ENCODE results near the gene MTRFR.
"Not testable (repeated sequence)": the region's sequence is repeated elsewhere in the genome, so short reads cannot be mapped to it uniquely, and the experiment has no call there.

MTRFR gene

GRCh38 chr12:123232807-123233504 is at the start of gene MTRFR, which contains the start of gene MPHOSPH9:
TSS of gene MTRFR (plus strand) at chr12:123233436. CDS start at chr12:123253675, 20,239 bp downstream.
TSS of gene MPHOSPH9 (minus strand) at chr12:123233141. CDS start at chr12:123230364, 2,777 bp downstream.
- DNase-seq (ENCODE audit: low read depth) = peak; percentile 99

- no peak for DNase-seq (ENCODE audit: low read depth)
Measured at GRCh38 chr12:123187637-123188036, 45.6 kb upstream of the MTRFR start.

DNA sequence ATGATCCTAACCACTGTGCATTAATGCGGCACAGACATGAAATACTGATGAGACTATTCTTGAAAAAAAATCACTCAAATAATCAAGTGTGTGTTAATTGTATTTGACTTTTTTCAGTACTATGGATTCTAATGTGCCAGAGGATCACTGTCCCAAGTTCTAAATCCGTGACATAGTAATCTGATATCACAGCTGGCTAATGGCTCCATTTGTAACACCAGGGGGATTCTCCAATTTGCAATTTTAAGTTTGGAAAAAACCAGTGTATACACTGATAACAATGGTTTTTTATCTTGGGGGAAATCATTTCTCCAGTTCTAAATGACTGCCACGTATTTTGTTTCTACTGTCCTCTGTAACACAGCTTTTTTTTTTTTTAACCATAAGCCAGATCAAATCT is 33.3 kb upstream of the MTRFR start:
- no peak for DNase-seq (ENCODE audit: low read depth)

GRCh38 chr12:123200414-123200813 is 32.8 kb upstream of the MTRFR start:
- no peak for DNase-seq (ENCODE audit: low read depth)

DNA sequence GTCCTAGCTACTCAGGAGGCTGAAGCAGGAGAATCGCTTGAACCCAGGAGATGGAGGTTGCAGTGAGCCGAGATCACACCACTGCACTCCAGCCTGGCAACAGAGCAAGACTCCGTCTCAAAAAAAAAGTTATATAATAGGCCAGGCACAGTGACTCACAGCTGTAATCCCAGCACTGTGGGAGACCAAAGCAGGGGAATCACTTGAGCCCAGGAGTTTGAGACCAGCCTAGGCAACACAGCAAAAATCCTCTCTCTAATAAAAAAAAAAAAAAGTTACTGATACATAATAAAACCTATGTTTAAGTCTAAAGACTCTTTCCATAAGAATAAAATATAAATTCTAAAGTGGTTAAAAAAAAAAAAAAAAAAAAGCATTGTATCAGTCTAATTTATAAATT is 26.4 kb upstream of the MTRFR start:
- peak; percentile 44 for DNase-seq (ENCODE audit: low read depth)

DNA sequence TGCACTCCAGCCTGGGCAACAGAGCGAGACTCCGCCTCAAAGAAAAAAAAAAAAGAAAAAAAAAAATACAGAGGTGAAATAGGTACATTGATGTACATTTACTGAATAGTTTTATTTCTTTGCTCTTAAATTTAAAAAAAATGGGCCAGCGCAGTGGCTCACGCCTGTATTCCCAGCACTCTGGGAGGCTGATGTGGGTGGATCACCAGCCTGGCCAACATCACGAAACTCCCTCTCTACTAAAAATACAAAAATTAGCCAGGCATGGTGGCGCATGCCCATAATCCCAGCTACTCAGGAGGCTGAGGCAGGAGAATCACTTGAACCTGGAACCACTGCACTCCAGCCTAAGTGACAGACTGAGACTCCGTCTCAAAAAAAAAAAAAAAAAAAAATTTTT is 25.4 kb upstream of the MTRFR start:
- DNase-seq (ENCODE audit: low read depth) = not testable (repeated sequence)

DNA sequence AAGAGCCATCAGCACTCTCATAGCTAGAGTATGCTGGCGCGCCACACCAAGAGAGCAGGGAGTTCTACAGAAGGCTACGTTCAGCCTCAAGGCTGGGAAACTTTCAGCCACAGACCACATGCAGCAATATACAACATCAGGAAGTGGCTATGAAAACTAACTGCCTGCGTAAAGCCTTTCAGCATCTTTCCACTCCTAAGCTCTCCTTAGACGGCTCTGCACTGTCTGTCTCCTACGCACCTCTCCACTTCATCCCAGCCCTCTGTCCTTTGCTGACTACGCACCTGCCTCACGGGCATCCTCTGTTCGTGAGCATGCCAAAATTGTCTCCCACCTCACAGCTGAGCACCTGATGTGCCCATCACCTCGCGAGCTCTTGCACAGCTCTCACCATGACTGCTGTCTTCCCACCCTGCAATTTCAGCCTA is 10.0 kb upstream of the MTRFR start:
- no peak for DNase-seq (ENCODE audit: low read depth)

GRCh38 chr12:123225443-123225842 is 7.8 kb upstream of the MTRFR start:
- no peak for DNase-seq (ENCODE audit: low read depth)

DNA sequence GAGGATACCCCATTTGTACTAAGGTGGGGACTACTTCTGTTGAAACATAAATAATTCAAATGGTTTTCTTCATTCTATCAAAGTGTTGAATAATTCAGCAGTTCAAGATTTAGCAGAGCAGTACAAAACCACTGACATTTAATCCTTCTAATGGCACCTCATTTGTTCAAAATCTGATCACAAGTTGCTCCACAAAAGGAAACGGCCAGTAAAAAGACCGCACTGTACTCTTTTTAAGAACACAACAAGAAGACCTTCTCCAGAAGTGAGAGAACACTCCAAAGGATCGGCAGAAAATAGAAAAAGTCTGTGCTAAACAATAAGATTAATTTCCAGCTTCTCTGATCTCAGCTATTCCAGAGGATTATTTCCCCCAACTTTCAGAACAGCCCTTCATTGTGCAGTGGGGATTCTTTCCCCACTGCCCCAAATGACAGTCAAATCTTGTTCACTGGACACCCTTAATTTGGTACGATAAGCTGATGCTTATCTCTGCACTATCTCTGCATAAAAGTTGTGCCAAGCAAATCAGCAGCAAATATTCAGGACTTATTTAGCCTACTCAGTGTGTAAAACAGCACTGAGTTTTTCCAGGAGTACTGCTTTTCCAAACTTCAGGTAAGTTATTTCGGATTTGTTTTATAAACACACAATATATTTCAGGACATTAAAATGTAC is 5.5 kb upstream of the MTRFR start:
- DNase-seq (ENCODE audit: low read depth) = no peak

- no peak for DNase-seq (ENCODE audit: low read depth)
Measured at GRCh38 chr12:123229051-123229450, 4.2 kb upstream of the MTRFR start.

GRCh38 chr12:123231931-123232330 is 1.3 kb upstream of the MTRFR start:
- no peak for DNase-seq (ENCODE audit: low read depth)

GRCh38 chr12:123232472-123232806 is 797 bp upstream of the MTRFR start:
- peak; percentile 42 for DNase-seq (ENCODE audit: low read depth)

DNA sequence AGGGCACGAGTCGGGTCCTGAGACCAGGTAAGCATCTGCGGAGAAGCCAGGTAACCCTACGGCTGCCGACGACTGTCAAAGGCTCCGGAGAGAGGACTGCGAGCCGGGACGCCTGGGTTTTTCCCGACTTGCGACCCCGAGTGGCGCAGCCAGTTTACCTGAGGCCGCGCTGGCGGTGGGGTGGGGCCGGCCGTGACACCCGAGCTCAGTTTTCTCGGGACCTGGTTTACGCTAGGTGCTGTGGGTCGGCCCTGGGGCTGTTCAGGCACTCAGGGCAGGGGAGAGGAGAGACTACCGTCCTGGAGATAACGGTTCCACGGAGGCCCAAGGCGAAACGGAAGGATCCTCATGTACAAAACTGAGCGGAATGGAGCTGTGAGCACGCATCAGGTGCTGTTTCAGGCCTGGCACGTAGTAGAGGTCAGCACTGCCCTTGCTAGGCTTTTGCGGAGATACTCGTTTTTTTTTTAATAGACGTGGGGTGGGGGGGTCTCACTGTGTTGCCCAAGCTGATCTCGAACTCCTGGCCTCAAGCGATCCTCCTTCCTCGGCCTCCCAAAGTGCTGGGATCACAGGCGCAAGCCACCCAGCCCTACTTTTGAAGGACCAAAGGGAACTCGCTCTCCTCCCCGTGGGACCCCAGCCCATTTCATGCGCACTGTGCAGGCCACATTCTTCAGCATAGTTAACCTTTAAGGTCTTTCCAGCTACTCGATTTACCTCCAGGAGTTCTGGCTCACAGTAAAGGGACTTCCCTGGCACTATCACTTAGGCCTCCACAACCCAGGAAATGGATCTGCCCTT is 471 bp downstream of the MTRFR start:
- no peak for DNase-seq (ENCODE audit: low read depth)

GRCh38 chr12:123237646-123238329 is 4.6 kb downstream of the MTRFR start:
- peak; percentile 71 for DNase-seq (ENCODE audit: low read depth)

DNA sequence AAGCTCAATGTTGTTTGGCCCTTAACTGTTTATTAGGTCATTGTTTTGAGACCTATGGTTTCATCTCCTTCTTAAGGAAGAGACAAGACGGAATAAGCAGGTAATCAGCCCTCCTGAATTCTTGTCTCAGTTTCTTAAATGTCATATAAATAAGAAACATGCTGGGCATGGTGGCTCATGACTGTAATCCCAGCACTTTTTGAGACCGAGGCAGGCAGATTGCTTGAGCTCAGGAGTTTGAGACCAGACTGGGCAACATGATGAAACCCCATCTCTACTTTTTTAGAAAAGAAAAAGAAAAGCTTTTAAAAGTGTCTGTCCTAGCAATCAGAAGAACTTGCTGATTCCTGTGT is 5.1 kb downstream of the MTRFR start:
- DNase-seq (ENCODE audit: low read depth) = no peak

- DNase-seq (ENCODE audit: low read depth) = no peak
Measured at GRCh38 chr12:123238961-123239360, 5.7 kb downstream of the MTRFR start.

DNA sequence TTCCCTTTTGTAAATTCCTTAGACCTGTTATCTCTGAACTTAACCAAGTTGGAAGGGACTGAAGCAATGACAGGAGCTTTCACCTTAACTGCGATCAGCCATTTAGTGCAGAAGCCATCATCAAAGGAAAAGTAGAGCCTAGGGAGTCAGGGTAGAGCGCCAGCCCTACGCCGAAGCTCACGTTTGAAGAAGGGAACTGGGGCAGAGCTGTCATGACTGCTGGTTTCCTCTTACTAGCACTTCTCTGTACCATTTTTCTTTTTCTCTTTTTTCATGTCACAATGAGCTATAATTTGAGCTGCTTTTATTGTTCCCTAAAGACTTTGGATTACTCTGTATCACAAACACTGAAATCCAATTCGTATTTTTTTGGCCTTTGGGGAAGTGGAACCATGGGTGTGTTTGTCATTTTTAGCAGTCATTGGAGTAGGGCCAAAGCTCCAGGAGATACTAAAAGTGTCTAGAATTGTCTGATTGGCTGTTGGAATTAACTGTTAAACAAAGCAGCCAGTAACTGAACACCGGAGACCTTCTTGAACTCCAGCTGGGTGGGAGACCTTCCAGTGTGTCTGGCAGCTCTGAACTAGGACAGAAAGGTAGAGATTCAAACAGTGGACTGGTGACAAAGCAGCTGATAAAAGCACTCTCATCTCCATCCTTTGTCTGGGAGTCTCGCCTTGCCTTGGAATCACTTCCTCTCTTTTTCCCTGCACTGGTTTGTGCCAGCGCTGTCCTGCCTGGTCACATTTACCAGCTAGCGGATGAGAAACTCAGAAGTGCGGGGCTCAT is 9.1 kb downstream of the MTRFR start:
- DNase-seq (ENCODE audit: low read depth) = no peak

- DNase-seq (ENCODE audit: low read depth) = no peak
Measured at GRCh38 chr12:123243671-123244262, 10.5 kb downstream of the MTRFR start.

DNA sequence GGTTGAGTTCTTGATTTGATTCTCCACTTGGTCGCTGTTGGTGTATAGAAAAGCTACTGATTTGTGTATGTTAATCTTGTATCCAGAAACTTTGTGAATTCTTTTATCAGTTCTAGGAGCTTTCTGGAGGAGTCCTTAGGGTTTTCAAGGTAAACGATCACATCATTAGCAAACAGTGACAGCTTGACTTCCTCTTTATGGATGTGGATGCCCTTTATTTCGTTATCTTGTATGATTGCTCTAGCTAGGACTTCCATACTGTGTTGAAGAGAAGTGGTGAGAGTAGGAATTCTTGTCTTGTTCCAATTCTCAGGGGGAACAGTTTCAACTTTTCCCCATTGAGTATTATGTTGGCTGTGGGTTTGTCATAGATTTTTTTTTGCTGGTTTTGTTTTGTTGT is 12.4 kb downstream of the MTRFR start:
- no peak for DNase-seq (ENCODE audit: low read depth)

GRCh38 chr12:123248129-123248528 is 14.9 kb downstream of the MTRFR start:
- not testable (repeated sequence) for DNase-seq (ENCODE audit: low read depth)
